CD4-positive, alpha-beta T cell treated with Interleukin-4 for 1 hour (primary cell): ENCODE results near the gene CTXN1.
"Not testable (repeated sequence)": the region's sequence is repeated elsewhere in the genome, so short reads cannot be mapped to it uniquely, and the experiment has no call there.

Source experiments
- DNase-seq, 2 donors: peaks; one replicate each; pipeline ENCODE4 v3.0.0-alpha.2; 2020 to 2022

The CTXN1 gene

DNA sequence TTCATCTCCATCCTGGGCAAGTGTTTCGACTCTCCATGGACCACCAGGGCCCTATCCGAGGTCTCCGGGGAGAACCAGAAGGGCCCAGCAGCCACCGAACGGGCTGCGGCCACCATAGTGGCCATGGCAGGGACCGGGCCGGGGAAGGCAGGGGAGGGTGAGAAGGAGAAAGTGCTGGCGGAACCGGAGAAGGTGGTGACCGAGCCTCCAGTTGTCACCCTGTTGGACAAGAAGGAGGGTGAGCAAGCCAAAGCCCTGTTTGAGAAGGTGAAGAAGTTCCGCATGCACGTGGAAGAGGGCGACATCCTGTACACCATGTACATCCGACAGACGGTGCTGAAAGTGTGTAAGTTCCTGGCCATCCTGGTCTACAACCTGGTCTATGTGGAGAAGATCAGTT lies 27.0 kb downstream of the CTXN1 start:
- DNase-seq, result no peak

DNA sequence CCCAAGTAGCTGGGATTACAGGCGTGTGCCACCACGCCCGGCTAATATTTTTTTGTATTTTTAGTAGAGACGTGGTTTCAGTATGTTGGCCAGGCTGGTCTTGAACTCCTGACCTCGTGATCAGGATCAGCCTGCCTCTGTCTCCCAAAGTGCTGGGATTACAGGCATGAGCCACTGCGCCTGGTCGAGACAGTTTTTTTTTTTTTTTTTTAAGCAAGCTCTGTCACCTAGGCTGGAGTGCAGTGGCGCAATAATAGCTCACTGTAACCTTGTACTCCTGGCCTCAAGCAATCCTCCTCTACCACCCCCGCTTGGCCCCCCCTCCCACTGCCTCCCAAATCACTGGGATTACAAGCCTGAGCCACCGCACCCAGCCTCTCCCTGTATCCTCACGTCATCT lies 28.6 kb downstream of the CTXN1 start:
- no peak for DNase-seq

DNA sequence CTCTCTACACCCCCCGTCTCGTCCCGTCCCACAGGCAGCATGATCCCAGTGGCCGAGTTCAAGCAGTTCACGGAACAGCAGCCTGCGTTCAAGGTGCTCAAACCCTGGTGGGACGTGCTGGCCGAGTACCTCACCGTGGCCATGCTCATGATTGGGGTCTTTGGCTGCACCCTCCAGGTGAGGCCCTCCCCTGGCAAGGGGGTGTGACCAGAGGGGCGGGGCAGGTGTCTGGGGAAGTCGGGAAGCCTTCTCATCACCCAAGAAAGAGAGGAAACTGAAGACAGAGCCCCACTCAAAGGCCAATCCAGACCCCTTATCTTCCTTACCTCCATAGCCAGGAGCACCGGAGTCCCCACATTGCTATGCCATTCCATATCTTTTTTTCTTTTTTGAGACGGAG lies 30.4 kb downstream of the CTXN1 start:
- no peak for DNase-seq

DNA sequence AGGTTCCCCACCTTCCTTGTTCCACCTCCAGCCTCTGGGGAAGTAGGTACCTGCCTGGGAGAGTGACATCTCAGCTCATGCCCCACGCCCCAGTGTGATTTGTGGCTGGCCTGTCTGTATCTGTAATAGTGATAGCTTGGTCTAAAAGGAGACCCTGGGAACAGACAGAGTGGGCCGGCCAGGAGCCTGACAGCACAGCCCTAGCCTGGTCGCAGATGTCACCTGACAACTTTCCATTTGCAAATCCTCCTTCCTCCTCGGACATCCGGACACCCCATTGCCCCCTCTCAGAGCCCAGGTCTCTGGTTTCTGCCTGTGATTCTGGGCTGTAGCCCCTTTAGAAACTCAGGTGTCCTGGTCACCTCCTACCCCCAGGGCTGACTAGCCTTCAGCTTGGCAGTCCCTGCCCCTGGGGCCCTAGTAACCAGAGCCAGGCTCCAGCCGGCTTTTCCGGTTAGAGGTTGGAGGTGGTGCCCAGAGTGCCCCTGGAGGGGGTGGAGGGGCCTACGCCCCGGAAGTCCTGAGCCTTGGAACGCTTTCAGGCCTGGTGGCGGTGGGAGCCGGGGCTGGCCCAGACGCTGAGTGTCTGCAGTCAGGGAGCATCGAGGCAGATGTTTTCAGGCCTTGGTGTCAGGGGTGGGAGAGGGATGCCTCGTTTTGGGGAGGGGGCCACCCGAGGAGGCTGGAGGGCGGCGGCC lies 31.2 kb downstream of the CTXN1 start:
- no peak for DNase-seq

DNA sequence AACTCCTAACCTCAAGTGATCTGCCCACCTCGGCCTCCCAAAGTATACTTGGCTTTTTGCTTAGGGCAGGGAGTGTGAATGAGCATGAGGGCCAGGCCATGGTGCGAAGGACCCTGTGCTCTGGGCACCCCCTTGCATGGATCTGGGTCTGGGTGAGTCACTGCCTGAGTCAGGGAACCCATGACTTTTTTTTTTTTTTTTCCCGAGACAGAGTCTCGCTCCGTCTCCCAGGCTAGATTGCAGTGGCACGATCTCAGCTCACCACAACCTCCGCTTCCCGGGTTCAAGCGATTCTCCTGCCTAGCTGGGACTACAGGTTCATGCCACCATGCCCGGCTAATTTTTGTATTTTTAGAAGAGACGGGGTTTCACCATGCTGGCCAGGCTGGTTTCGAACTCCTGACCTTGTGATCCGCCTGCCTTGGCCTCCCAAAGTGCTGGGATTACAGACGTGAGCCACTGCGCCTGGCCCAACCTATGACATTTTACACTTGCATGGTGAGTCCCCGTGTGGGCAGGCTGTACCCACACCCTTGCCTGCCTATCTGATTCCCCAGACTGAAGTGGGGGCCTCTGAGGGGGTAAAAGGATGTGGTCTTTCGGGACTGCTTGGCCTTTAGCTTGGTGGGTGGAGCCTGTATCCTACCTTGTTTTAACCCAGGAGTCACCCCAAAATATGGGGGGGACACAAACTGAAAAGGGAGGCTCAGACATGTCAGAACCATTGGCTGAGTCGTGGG lies 32.4 kb downstream of the CTXN1 start:
- not testable (repeated sequence) for DNase-seq

DNA sequence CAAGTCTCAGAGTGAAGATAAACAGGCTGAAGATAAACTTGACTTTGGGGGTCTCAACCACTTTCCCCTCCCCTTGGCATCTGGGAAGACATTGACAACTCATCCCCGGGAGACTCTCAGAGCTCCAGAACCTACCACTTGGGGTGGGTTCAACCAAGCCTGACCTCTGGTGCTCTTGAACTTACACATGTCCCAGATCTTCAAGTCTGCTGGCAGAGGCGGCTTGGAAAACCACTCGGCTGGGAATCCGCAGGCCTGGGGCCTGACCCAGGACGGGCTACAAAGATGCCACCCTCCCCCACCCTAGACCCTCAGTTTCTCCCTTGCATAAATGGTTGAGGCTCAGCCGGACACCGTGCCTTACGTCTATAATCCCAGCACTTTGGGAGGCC lies 37.1 kb downstream of the CTXN1 start:
- no peak for DNase-seq

DNA sequence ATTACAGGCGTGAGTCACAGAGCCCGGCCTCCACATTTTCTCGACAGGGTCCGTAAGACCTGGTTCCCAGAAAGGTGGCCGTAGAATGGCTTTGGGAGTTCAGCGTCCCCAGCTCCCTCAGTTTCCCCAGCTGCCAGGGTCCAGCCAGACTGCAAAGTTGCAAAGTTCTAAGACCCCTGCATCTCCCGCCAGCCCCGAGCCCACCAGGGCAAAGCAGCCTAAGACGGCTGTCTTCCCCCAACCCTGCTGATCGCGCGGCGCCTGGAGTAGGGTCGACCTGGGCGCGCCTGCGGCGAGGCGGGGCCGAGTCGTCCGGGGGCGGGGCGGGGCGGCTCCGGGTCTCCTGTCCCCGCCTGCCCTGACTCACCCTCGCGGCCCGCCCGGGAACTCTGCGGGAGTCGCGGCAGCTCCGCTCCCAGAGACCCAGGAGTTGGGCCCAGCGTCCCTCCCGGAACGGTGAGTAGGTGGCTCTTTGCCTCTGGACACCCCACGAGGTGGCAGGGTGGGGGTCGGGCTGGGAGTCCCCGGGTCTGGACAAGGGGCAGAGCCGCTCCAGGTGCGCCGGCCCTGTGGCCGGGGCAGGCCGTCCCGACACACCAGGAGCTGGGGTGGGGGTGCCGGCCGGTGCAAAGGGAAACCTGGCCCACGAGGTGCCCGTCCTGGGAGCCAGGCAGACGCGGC lies 37.6 kb downstream of the CTXN1 start, which contains the start of gene LRRC8E:
LRRC8E (plus strand) TSS at position 366 of the 681 bp plus-strand sequence. CDS start 7,094 bp downstream, outside the sequence.
- no peak for DNase-seq

DNA sequence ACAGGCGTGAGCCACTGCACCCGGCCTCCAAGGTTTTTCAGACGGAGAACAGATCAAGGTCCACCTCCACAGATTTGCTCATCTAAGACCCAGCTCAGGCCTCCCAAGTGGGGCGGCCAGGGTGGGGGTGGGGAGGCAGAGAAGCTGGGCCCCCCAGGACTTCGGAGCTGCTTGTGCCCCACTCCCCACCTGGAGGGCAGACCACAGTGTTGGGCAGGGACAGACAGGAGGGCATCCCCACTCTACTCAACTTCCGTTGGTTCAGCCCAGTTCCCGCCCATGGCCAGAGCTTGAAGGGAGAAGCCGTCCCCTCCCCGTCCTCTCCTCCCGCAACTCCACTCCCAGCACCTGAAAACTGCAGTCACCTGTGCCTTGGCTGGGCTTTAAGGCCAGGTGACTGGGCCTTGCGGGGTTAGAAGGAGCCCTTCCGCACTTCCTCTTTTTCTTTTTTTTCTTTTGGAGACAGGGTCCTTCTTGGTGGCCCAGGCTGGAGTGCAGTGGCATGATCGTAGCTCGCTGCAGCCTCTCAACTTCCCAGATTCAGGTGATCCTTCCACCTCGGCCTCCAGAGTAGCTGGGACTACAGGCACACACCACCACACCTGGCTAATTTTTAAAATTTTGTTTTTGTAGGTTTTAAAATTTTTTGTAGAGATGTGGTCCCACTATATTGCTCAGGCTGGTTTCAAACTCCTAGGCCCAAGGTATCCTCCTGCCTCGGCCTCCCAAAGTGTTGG lies 38.4 kb downstream of the CTXN1 start:
- no peak for DNase-seq

DNA sequence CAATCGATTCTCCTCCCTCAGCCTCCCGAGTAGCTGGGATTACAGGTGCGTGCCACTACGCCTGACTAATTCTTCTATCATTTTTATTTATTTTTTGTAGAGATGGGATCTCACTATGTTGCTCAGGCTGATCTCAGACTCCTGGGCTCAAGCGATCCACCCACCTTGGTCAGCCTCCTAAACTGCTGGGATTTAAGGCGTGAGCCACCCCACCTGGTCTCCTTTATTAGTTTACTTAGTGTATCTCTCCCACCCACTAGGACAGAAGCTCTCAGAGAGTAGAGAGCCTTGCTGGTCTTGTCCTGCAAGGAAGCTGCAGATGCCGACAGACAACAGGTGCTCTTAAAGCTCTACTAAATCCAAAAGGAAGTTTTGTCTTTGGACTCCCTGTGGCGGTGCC lies 40.1 kb downstream of the CTXN1 start:
- no peak for DNase-seq

DNA sequence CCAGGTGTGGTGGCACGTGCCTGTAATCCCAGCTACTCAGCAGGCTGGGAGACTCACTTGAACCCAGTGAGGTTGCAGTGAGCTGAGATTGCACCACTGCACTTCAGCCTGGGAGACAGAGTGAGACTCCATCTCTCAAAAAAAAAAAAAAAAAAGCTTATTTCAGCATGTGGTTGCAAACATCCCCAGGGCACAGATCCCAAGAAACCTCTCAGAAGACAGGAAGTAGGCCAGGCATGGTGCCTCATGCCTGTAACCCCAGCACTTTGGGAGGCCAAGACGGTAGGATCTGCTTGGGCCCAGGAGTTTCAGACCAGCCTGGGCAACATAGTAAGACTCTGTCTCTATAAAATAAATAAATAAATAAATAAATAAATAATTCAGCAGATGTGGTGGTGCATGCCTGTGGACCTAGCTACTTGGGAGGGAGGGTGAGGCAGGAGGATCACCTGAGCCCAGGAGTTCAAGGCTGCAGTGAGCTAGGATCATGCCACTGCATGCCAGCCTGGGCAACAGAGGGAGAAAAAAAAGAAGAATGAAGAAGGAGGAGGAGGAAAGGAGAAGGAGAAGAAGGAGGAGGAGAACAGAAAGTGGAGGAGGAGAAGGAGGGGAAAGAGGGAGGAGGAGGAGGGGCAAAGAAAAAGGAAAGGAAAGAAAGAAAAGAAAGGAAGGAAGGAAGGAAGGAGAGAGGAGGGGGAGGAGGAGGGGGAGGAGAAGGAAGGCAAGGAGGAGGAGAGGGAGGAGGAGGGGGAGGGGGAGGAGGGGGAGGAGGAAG lies 42.0 kb downstream of the CTXN1 start:
- no peak for DNase-seq

DNA sequence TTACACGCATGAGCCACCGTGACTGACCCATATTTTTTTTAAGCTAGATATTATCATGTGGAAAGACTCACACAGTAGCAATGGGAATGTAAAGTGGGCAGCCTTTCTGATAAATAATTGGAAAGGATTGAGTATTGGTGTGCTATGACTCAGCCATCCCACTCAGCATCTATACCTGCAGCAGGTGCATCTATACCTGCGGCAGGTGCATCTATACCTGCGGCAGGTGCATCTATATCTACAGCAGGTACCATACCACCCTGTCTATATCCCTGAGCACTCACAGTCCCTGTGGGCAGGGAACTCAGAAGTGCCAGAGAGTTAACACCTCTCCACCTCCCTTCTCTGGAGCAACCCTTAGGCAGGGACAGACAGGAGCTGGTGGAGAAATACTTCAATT lies 42.8 kb downstream of the CTXN1 start:
- no peak for DNase-seq

DNA sequence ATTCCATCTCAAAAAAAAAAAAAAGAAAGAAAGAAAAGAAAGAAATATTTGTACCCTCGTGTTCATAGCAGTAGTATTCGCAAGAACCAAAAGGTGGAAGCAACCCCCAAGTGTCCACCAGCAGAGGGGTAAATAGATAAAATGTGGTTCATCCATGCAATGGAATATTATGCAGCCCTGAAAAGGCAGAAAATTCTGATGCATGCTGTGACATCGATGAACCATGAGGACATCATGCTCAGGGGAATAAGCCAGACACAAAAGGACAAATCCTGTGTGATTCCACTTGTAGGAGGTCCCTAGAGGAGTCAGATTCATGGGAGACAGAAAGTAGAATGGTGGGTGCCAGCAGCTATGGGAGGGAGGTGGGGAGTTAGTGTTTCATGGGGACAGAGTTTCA lies 44.0 kb downstream of the CTXN1 start:
- no peak for DNase-seq

DNA sequence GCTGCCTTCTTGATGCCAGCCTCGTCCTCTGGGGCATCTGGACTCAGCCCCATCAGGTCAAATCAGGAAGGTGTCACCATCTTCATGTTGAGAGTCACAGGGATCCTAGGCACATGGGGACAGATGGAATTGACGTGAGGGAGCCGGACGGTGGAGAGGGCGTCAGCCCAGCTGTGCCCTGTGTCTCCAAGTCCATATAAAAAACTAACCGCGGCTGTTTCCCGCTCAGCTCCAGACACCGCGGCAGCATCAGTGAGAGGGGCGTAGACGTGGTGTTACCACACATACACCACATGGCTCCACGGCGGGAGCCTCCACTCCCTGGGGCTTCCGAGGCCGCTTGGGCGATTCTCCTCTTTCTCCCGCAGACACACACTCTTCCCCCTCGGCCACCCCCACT lies 46.1 kb downstream of the CTXN1 start:
- DNase-seq, result no peak

DNA sequence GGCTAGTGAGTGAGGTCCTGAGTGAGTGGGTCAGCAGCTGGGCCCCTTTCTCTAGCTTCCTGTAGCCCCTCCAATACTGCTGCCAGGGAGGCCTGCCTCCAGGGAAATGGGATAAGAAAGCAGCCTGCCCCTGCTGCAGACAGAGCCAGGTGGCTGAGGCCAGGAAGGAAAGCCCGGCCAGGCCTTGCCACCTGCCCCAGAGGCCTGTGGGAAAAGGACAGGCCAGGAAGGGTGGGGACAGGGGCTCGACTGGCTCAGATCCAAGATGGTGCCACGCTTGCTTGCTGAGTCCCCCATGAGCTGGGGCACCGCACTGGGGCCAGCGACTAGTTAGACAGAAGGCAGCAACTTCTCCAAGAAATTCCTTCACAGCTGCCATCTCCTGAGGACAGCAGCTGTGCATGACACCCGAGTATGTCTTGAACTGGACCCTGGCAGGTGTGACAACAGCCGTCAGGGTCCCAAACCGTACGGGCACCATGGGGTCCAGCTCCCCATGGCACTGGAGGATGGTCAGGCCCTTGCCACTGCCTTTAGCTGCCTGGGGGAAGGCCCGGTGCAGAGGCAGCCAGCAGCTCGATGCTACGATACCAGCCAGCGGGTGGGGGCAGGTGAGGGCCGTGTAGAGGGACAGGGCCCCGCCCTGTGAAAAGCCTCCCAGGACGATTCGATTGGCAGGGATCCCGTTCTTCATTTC lies 46.7 kb downstream of the CTXN1 start:
- no peak for DNase-seq

DNA sequence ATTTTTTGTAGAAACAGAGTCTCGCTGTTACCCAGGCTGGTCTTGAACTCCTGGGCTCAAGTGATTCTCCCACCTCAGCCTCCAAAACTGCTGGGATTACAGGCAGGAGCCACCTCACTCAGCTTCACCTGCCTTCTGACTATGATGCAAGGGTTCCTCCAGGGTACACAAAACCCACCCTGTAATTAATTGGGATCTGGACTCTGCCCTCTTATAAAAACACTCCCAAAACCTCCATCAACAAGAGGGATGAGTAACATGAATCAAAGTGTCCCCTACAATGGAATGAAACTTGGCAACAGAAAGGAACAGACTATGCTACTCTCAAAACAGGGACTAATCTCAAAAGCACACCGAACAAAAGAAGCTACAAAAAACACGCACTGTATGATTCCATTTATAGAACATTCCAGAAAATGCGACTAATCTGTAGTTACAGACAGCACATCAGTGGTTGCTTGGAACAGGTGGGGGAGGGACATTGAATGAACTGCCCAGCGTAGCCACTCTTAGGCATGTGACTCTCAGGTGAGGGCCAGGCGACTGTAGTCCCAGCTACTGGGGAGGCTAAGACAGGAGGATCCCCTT lies 48.6 kb downstream of the CTXN1 start:
- DNase-seq, result no peak

DNA sequence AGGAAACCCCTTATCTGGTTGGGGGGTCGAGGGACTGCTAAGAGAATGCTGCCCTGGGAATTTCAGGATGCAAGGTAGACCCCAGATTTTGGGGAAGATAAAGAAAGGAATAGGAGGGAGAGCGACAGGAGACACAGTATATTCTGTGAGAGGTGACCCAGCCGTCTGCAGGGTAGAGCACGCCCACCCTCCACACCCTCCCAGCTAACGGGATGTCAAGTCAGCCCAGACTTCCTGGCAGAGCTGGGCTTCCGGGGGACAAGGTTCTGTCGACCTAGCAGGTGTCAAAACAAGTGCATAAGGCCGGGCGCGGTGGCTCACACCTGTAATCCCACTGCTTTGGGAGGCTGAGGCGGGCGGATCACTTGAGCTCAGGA lies 51.0 kb downstream of the CTXN1 start:
- DNase-seq, result no peak
